GM12865 (cell line): ENCODE data around the gene TWNK.

ENCODE experiments used
- DNase-seq: peaks from one replicate; pipeline ENCODE4 v3.0.0; 2010; ENCODE audit warnings: low read depth
- H3K4me3 ChIP-seq: 2 replicates; pipeline ENCODE4 v1.5.1; 2011; ENCODE audit warnings: mild to moderate bottlenecking, low read depth, low read length, control low read depth
- TF ChIP-seq, protein P1 (sequence below): IDR thresholded peaks from 2 replicates; pipeline ENCODE4 v1.5.1; 2011; ENCODE audit warnings: low read length, control low read depth, low read depth, inconsistent platforms; ENCODE audit not compliant: insufficient read depth; ENCODE audit errors: missing control alignments

TWNK gene

DNA sequence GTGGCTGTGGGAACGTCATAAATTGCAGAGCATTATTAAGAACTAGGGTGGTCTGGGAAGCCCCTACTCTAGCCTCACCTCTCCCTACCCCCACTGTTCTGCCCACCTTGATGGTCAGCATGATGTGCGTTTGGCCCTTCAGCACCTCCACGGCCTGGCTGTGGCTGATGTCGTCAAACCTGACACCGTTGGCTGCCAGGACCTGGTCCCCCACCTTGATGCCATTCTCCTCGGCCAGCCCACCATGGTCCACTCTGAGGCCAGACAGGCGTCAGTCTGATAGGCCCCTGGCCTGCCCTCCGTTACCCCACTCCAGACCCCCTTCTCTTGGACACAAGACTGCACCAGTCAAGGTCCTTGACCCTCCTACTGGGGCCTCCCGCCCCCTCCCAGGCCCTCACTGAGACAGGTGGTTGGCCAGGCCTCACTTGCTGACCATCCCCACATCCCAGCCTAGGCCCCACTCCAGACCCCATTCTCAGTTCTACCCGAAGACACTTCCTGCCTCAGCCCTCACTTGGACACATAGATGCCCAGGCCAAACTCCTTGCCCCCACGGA, 34.4 kb downstream of the TWNK start:
- TF ChIP-seq, protein P1, sequence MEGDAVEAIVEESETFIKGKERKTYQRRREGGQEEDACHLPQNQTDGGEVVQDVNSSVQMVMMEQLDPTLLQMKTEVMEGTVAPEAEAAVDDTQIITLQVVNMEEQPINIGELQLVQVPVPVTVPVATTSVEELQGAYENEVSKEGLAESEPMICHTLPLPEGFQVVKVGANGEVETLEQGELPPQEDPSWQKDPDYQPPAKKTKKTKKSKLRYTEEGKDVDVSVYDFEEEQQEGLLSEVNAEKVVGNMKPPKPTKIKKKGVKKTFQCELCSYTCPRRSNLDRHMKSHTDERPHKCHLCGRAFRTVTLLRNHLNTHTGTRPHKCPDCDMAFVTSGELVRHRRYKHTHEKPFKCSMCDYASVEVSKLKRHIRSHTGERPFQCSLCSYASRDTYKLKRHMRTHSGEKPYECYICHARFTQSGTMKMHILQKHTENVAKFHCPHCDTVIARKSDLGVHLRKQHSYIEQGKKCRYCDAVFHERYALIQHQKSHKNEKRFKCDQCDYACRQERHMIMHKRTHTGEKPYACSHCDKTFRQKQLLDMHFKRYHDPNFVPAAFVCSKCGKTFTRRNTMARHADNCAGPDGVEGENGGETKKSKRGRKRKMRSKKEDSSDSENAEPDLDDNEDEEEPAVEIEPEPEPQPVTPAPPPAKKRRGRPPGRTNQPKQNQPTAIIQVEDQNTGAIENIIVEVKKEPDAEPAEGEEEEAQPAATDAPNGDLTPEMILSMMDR = no peak
- no peak overlapping the region for H3K4me3 ChIP-seq
- DNase-seq = no peak

DNA sequence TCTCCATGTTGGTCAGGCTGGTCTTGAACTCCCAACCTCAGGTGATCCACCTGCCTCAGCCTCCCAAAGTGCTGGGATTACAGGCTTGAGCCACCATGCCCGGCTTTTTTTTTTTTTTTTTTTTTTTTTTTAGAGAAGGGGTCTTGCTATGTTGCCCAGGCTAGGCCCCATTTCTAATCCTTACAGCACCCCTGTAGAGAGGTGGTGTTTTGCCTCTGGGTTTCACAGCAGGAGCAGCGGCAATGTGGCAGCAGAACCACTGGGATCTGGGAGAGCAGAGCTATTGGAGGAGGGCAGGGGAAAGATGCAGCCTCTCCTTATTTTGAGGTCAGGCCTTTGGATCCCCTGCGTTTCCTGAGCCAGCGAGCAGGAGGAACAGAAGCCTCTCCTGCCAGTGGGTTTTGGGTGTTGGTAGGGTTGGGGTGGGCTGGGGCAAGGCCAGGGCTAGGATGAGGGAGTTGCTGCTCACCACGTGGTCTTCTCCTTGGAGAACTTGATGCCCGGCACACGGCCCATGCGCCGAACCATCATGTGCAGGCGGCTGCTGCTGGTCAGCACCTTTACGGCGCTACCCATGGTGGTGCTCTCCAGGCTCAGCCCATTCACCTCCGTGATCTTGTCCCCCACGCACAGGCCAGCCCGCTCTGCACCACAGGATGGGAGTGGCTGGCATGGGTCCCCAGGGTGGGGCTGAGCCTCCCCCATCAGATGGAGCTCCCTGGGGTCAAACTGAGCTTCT, 35.8 kb downstream of the TWNK start:
- no peak overlapping the region for H3K4me3 ChIP-seq
- TF ChIP-seq, protein P1 = no peak
- DNase-seq = no peak

DNA sequence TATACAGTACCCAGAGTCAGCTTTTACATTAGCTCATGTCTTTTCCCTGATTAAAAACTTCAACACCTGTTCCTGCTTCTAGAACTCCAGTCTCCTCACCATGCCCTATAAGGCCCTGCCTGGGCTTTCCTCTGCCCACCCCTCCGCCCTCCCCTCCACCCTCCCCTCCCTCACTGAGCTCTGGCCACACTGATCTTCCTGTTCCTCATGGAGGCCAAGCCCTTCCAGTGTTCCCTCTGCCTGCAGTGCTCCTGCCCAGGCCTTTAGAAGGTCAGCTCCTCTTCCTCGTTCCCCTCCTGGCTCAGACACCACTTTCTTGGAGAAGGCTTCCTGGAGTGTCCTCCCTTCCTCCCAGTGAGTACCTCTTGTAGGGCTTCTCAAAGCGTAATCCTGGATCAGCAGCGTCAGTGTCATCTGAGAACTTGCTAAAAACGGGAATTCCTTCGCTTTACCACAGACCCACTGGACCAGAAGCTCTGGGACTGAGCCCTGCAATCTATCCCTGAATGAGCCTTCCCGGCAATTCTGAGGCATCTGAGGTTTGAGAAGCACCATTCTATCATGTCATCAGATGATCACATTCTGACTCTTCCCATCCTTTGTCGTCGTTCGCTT, 39.9 kb downstream of the TWNK start:
- no peak for DNase-seq
- no peak overlapping the region for H3K4me3 ChIP-seq
- TF ChIP-seq, protein P1 = no peak

DNA sequence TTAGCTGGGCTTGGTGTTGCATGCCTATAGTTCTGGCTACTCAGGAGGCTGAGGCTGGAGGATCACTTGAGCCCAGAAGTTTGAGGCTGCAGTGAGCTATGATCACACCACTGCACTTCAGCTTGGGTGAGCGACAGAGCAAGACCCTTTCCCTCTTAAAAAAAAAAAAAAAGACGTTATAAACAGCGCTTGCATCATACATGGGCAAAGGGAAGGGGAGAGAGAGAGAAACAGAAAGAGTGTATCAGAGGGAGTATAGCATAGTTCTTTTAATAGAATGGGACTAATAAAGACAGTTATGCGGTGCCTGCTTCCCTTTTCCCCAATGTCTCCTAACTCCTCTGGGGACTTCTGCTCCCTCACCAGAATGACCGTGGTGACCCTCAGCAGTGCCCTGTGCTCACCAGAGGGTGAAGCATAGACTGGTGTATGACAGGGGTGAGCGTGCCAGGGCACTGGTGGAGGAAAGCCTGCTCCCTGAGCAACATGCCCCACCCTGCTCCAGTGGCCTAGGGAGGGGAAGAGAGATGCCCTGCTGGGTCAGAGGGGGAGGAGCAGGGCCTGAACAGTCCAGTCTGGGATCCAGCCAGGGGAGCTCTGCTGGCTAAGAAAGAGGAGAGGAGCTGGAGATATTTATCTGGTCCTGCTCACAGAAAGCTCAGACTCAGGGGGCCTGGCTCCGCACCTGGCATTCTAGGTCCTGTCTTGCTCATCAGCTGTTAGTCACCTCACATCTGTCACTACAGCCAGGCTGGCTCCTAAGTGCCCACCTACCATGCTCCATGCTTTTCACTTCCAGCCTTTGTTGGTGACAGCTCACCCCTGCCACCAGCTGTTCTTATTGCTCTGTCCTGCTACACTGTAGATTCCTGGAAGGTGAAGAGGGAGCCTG, 41.3 kb downstream of the TWNK start:
- H3K4me3 ChIP-seq = no peak overlapping the region
- TF ChIP-seq, protein P1 = no peak
- DNase-seq = no peak

DNA sequence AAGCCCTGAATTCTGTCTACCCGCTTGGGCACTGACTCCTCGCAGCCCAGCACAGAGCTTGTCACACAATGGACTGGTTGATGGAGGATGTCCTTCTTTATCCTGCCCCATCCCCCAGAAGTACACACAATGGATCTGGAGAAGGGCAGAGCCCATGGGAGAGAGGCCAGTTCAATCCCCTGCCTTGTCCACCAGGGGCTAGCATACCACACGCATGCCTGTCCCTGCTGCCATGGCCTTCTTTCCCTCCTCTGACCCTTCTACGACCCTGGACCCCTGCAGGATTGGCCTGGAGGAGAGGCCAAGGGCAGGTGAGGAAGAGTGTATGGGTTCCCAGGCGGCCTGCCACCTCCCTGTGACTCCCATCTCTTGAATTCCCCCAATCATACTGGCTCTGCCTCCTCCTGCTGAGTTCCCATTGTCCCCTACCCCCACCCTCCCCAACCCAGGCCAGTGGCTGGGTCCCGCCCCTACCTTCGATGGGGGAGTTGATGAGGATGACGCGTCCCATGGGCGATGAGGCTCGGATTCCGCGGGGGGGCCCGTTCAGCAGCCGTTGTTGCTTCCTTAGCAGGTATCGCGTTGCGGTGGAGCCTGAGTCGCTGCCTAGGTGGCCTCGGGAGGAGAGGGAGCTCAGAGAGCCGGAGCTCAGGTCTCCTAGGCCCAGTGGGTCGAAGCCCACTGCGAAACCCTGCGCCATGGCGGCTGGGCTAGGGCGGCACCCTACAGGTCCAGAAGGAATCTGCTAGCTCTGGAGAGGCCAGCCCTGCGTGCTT, 42.4 kb downstream of the TWNK start:
- H3K4me3 ChIP-seq = no peak overlapping the region
- TF ChIP-seq, protein P1 = no peak
- DNase-seq = no peak

DNA sequence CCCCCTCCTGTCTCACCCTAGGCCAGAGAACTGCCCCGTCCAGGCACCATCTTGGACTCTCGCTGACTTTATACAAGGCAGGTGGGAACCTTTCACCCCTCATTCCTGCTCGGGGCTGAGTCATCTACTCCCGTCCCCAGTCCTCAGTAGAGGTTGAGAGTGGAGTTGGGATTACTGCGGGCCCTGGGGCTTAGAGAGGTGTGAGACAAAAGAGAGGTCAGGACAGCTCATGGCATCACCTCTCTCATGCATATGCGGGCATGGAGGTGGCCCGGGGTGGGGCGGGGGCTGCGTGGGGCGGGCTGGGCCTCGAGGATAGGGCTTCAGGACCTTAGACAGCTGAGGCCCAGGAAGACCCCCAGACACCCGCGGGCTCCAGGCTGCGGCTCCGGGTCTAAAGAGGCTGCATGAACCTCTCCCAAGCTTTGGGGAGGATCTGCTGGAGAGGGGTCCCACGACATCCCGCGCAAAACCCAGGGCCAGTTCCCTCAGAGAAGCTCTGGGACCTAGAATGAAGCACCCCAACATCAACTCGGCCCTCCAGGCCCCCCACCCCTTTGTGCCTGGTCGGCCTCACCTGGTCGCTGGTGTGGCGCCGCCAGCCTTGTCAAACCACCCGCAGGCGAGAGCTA, 43.3 kb downstream of the TWNK start:
- TF ChIP-seq, protein P1 = no peak
- no peak for DNase-seq
- H3K4me3 ChIP-seq = peak overlapping the region; percentile 56
